Hepatocyte (in vitro differentiated cells): Measurements from ENCODE around the gene CHEK2. TPM values are rescaled to one million over a fixed set of nuclear protein-coding genes. Genes with fewer than 3 reads are reported as not detected.

Experiments used
- DNase-seq: peaks from one replicate; pipeline ENCODE4 v3.0.0-alpha.2; 2016; ENCODE audit warnings: low spot score
- H2AFZ ChIP-seq: fragments of 200-600 bp; sonication (generic); 2 replicates; pipeline ENCODE4 v1.6.0; 2016; ENCODE audit warnings: antibody characterized with exemption, mild to moderate bottlenecking
- H3K27ac ChIP-seq: fragments of 200-600 bp; sonication (generic); 2 replicates; pipeline ENCODE4 v1.5.1; 2016; ENCODE audit warnings: mild to moderate bottlenecking
- H3K27me3 ChIP-seq: fragments of 200-600 bp; sonication (generic); 2 replicates; pipeline ENCODE4 v1.6.1; 2016
- H3K36me3 ChIP-seq: fragments of 200-600 bp; sonication (generic); replicated peaks from 2 replicates; pipeline ENCODE4 v1.5.1; 2016; ENCODE audit warnings: low read depth; ENCODE audit not compliant: insufficient read depth
- H3K4me1 ChIP-seq: fragments of 200-600 bp; sonication (generic); 2 replicates; pipeline ENCODE4 v1.5.1; 2016; ENCODE audit warnings: mild to moderate bottlenecking, moderate library complexity; ENCODE audit not compliant: insufficient read depth
- H3K4me2 ChIP-seq: fragments of 200-600 bp; sonication (generic); 2 replicates; pipeline ENCODE4 v1.6.0; 2016
- H3K4me3 ChIP-seq: fragments of 200-600 bp; sonication (generic); 2 replicates; pipeline ENCODE4 v1.5.1; 2016; ENCODE audit warnings: mild to moderate bottlenecking
- H3K79me2 ChIP-seq: fragments of 200-600 bp; sonication (generic); 2 replicates; pipeline ENCODE4 v1.6.0; 2017; ENCODE audit warnings: mild to moderate bottlenecking
- H3K9me2 ChIP-seq: fragments of 200-600 bp; sonication (generic); replicated peaks from 2 replicates; pipeline ENCODE4 v1.6.0; 2017; ENCODE audit warnings: mild to moderate bottlenecking; ENCODE audit not compliant: insufficient read depth
- H3K9me3 ChIP-seq: fragments of 200-600 bp; sonication (generic); 2 replicates; pipeline ENCODE4 v1.5.1; 2016; ENCODE audit warnings: low read depth, mild to moderate bottlenecking
- H4K20me1 ChIP-seq: fragments of 200-600 bp; sonication (generic); 2 replicates; pipeline ENCODE4 v1.6.0; 2016; ENCODE audit warnings: mild to moderate bottlenecking; ENCODE audit not compliant: insufficient read depth, poor library complexity, severe bottlenecking
- CTCF ChIP-seq: fragments of 200-600 bp; sonication (generic); IDR thresholded peaks from 2 replicates; pipeline ENCODE4 v1.5.1; 2016; ENCODE audit warnings: antibody characterized with exemption, mild to moderate bottlenecking; ENCODE audit not compliant: poor library complexity
- EZH2 ChIP-seq: fragments of 200-600 bp; sonication (generic); IDR thresholded peaks from 2 replicates; pipeline ENCODE4 v1.6.1; 2016; ENCODE audit warnings: antibody characterized with exemption, mild to moderate bottlenecking, borderline replicate concordance
- EZH2phosphoT487 ChIP-seq: fragments of 200-600 bp; sonication (generic); IDR thresholded peaks from one replicate; pipeline ENCODE4 v1.6.1; 2018; ENCODE audit warnings: antibody characterized with exemption, mild to moderate bottlenecking, low read depth, moderate library complexity; ENCODE audit not compliant: unreplicated experiment, severe bottlenecking
- WGBS: methylation state at CpG from one replicate; pipeline ENCODE4 v1.1.6; 2016; ENCODE audit warnings: low lambda C conversion rate; ENCODE audit errors: missing lambda C conversion rate; 5-methylcytosine and 5-hydroxymethylcytosine counted together
- polyA plus RNA-seq: library from polyadenylated mRNA; unstranded; fragments of >200 nt; fragmentation: Nextera tagmentation; extraction: Ambion mirVana; gene quantifications from 2 replicates; pipeline ENCODE4 v1.2.1, GENCODE V29; 2016
- total RNA-seq: library from RNA; depleted of rRNA; stranded (reverse); fragments of >200 nt; gene quantifications from 2 replicates; pipeline ENCODE4 v1.2.3, GENCODE V29; 2014

Gene CHEK2
- total and polyA plus RNA-seq, 2 experiments from 2014 or later = 17.1 to 25.9 TPM

- Histone ChIP-seq H3K27ac (no peak overlapping the region), H3K4me1 (no peaks in the 10 kb centered on the region), H3K36me3 (no peaks in the 10 kb centered on the region), H4K20me1 (no peaks in the 10 kb centered on the region), H3K4me3 (no peak overlapping the region), H3K27me3 (no peaks in the 10 kb centered on the region), H3K79me2 (no peaks in the 10 kb centered on the region), H2AFZ (no peak overlapping the region), H3K9me3 (no peaks in the 10 kb centered on the region), H3K9me2 (no peaks in the 10 kb centered on the region), H3K4me2 (no peak overlapping the region)
- WGBS = 67% methylated on average over 2 of the region's 3 CpGs
- TF ChIP-seq EZH2phosphoT487 (no peak), EZH2 (no peak), CTCF (no peak)
- DNase-seq = no peak
Measured at GRCh38 chr22:28730179-28730578, 11.4 kb downstream of the CHEK2 start.

- TF ChIP-seq EZH2 = no peak
- no peak for TF ChIP-seq CTCF
- no peak for TF ChIP-seq EZH2phosphoT487
- no peaks in the 10 kb centered on the region for H4K20me1 ChIP-seq
- H3K9me2 ChIP-seq = no peaks in the 10 kb centered on the region
- DNase-seq = no peak
- no peak overlapping the region for H3K27ac ChIP-seq
- no peak overlapping the region for H3K4me2 ChIP-seq
- 93% methylated on average over 10 of the region's 10 CpGs for WGBS
- no peaks in the 10 kb centered on the region for H3K9me3 ChIP-seq
- H3K4me1 ChIP-seq = no peaks in the 10 kb centered on the region
- H3K36me3 ChIP-seq = no peaks in the 10 kb centered on the region
- no peak overlapping the region for H2AFZ ChIP-seq
- no peaks in the 10 kb centered on the region for H3K27me3 ChIP-seq
- H3K79me2 ChIP-seq = no peaks in the 10 kb centered on the region
- H3K4me3 ChIP-seq = no peak overlapping the region
Measured at GRCh38 chr22:28728621-28729313, 12.9 kb downstream of the CHEK2 start.

- H3K79me2 ChIP-seq = no peaks in the 10 kb centered on the region
- H4K20me1 ChIP-seq = no peaks in the 10 kb centered on the region
- TF ChIP-seq CTCF = no peak
- TF ChIP-seq EZH2 = no peak
- WGBS = 96% methylated on average over 1 of the region's 1 CpG
- no peaks in the 10 kb centered on the region for H3K9me2 ChIP-seq
- H3K9me3 ChIP-seq = no peaks in the 10 kb centered on the region
- no peak overlapping the region for H3K4me2 ChIP-seq
- H3K27me3 ChIP-seq = no peaks in the 10 kb centered on the region
- no peak overlapping the region for H3K27ac ChIP-seq
- no peaks in the 10 kb centered on the region for H3K36me3 ChIP-seq
- H2AFZ ChIP-seq = no peak overlapping the region
- DNase-seq = no peak
- H3K4me1 ChIP-seq = no peaks in the 10 kb centered on the region
- H3K4me3 ChIP-seq = no peak overlapping the region
Measured at GRCh38 chr22:28728002-28728401, 13.6 kb downstream of the CHEK2 start.
